WTC11 (cell line): ENCODE data around the gene NAALADL2.

Source experiments
- E2F1 ChIP-seq: sonication (generic); formaldehyde crosslinking; IDR thresholded peaks from 2 replicates; pipeline ENCODE4 v1.8.0; 2022; ENCODE audit warnings: mild to moderate bottlenecking, missing genetic modification reagents
- JUN ChIP-seq: sonication (generic); formaldehyde crosslinking; IDR thresholded peaks from 2 replicates; pipeline ENCODE4 v1.8.0; 2023; ENCODE audit warnings: mild to moderate bottlenecking, missing genetic modification reagents
- KAT7 ChIP-seq: sonication (generic); formaldehyde crosslinking; IDR thresholded peaks from 2 replicates; pipeline ENCODE4 v1.8.1; 2023; ENCODE audit warnings: missing genetic modification reagents, mild to moderate bottlenecking, borderline replicate concordance
- NFE2L1 ChIP-seq: sonication (generic); formaldehyde crosslinking; IDR thresholded peaks from 2 replicates; pipeline ENCODE4 v1.8.1; 2023; ENCODE audit warnings: missing genetic modification reagents
- TF ChIP-seq, protein P1 (sequence below): fragments of 200-600 bp; IDR thresholded peaks from 2 replicates; pipeline ENCODE4 v1.8.0; 2022; ENCODE audit warnings: antibody characterized with exemption
- TF ChIP-seq, protein P2 (sequence below): sonication (generic); formaldehyde crosslinking; IDR thresholded peaks from 2 replicates; pipeline ENCODE4 v1.8.0; 2022; ENCODE audit warnings: mild to moderate bottlenecking, missing genetic modification reagents

- TF ChIP-seq, protein P1, sequence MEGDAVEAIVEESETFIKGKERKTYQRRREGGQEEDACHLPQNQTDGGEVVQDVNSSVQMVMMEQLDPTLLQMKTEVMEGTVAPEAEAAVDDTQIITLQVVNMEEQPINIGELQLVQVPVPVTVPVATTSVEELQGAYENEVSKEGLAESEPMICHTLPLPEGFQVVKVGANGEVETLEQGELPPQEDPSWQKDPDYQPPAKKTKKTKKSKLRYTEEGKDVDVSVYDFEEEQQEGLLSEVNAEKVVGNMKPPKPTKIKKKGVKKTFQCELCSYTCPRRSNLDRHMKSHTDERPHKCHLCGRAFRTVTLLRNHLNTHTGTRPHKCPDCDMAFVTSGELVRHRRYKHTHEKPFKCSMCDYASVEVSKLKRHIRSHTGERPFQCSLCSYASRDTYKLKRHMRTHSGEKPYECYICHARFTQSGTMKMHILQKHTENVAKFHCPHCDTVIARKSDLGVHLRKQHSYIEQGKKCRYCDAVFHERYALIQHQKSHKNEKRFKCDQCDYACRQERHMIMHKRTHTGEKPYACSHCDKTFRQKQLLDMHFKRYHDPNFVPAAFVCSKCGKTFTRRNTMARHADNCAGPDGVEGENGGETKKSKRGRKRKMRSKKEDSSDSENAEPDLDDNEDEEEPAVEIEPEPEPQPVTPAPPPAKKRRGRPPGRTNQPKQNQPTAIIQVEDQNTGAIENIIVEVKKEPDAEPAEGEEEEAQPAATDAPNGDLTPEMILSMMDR = no peak
- TF ChIP-seq JUN (CRISPR knock-in tag) = no peak
- TF ChIP-seq KAT7 (CRISPR knock-in tag) = no peak
- TF ChIP-seq, protein P2, sequence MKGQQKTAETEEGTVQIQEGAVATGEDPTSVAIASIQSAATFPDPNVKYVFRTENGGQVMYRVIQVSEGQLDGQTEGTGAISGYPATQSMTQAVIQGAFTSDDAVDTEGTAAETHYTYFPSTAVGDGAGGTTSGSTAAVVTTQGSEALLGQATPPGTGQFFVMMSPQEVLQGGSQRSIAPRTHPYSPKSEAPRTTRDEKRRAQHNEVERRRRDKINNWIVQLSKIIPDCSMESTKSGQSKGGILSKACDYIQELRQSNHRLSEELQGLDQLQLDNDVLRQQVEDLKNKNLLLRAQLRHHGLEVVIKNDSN = no peak
- TF ChIP-seq E2F1 (CRISPR knock-in tag) = no peak
- no peak for TF ChIP-seq NFE2L1 (CRISPR knock-in tag)
These were observed 820.4 kb downstream of the NAALADL2 start for GRCh38 chr3:175679568-175679967.
